Skeletal muscle tissue (tissue), 4 donors: ENCODE data around the gene GAPT. TPM values are rescaled to one million over a fixed set of nuclear protein-coding genes. Genes with fewer than 3 reads are reported as not detected.

Experiments used
- H3K27ac ChIP-seq: one replicate; pipeline ENCODE4 v1.7.0; 2013; ENCODE audit warnings: mild to moderate bottlenecking, low read depth, low read length, inconsistent platforms
- H3K27me3 ChIP-seq, 3 donors: one replicate each; pipeline ENCODE4 v1.7.0; 2013; ENCODE audit warnings: low read length in 3 of 3; ENCODE audit not compliant: control insufficient read depth in 3 of 3, insufficient read depth in 3 of 3
- H3K36me3 ChIP-seq, 3 donors: one replicate each; pipeline ENCODE4 v1.7.0; 2013; ENCODE audit warnings: low read length in 3 of 3; ENCODE audit not compliant: control insufficient read depth in 3 of 3, insufficient read depth in 3 of 3
- H3K4me1 ChIP-seq, 3 donors: one replicate each; pipeline ENCODE4 v1.7.0; 2013; ENCODE audit warnings: low read length in 3 of 3, mild to moderate bottlenecking in 3 of 3; ENCODE audit not compliant: control insufficient read depth in 3 of 3, insufficient read depth in 3 of 3
- H3K4me3 ChIP-seq, 3 donors: one replicate each; pipeline ENCODE4 v1.7.0; 2013; ENCODE audit warnings: low read length in 3 of 3
- H3K9ac ChIP-seq, 3 donors: one replicate each; pipeline ENCODE4 v1.7.0; 2013; ENCODE audit warnings: low read length in 3 of 3, mild to moderate bottlenecking in 3 of 3, moderate library complexity in 2 of 3, low read depth in 1 of 3
- H3K9me3 ChIP-seq, 3 donors: one replicate each; pipeline ENCODE4 v1.7.0; 2013; ENCODE audit warnings: low read length in 3 of 3; ENCODE audit not compliant: control insufficient read depth in 3 of 3
- total RNA-seq: library from RNA; depleted of rRNA; stranded (reverse); fragments of >200 nt; gene quantifications from one replicate; pipeline ENCODE4 v1.2.3, GENCODE V29; 2014
- donor health status: Osteomylitis.

The GAPT gene
- total RNA-seq, 1 donor from 2014 or later, result not detected

DNA sequence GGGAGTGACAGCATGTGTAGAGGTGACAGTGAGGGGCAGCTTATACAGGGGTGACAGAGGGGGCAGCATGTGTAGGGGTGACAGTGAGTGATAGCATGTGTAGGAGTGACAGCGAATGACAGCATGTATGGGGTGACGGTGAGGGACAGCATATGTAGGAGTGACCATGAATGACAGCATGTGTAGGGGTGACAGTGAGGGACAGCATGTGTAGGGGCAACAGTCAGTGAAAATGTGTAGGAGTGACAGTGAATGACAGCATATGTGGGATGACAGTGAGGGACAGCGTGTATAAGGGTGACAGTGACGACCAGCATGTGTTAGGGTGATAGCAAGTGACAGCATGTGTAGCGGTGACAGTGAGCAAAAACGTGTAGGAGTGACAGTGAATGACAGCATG lies 9.4 kb upstream of the GAPT start:
- no peak overlapping the region for H3K27ac ChIP-seq
- H3K9me3 ChIP-seq, result peaks cover 0 to 3% (median 0%) of the 10 kb centered on the region in 3 donors
- H3K27me3 ChIP-seq, result peaks cover 4 to 13% (median 9%) of the 10 kb centered on the region in 3 donors
- H3K9ac ChIP-seq, result no peak overlapping the region
- H3K36me3 ChIP-seq, result no peaks in the 10 kb centered on the region
- no peaks in the 10 kb centered on the region for H3K4me1 ChIP-seq
- no peak overlapping the region for H3K4me3 ChIP-seq

DNA sequence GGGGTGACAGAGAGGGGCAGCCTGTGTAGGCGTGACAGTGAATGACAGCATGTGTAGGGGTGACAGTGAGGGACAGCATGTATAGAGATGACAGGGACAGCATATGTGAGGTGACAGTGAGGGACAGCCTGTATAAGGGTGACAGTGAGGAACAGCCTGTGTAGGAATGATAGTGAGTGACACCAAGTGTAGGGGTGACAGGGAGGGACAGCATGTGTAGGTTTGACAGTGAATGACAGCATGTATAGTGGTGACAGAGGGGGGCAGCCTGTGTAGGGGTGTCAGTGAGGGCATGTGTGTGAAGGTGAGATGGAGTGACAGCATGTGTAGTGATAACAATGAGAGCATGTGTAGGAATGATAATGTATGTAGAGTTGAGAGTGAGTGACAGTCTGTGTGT lies 8.7 kb upstream of the GAPT start:
- no peaks in the 10 kb centered on the region for H3K4me1 ChIP-seq
- no peaks in the 10 kb centered on the region for H3K36me3 ChIP-seq
- H3K9me3 ChIP-seq, result peaks cover 0 to 3% (median 0%) of the 10 kb centered on the region in 3 donors
- H3K27ac ChIP-seq, result no peak overlapping the region
- H3K27me3 ChIP-seq, result peaks cover 4 to 13% (median 9%) of the 10 kb centered on the region in 3 donors
- H3K9ac ChIP-seq, result no peak overlapping the region
- no peak overlapping the region for H3K4me3 ChIP-seq

DNA sequence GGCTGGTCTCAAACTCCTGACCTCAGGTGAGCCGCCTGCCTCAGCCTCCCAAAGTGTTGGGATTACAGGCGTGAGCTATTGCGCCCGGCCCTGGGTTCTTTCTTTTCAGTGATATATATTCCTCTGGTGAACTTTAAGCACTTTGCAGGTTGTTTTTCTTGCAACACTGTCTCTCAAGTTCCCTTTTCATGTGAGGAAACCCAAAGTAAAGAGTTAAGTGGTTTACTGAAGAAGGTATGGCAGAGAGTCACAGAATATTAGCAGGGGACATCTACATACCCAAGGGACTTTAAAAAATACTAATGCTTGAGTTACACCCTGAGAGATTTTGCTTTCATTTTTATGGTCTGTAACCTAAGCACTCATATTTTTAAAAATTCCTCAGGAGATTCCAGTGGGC lies 6.7 kb upstream of the GAPT start:
- Histone ChIP-seq H3K9me3 (peaks cover 0 to 3% (median 0%) of the 10 kb centered on the region in 3 donors), H3K9ac (no peak overlapping the region), H3K27ac (no peak overlapping the region), H3K27me3 (peaks cover 4 to 13% (median 9%) of the 10 kb centered on the region in 3 donors), H3K36me3 (no peaks in the 10 kb centered on the region), H3K4me1 (no peaks in the 10 kb centered on the region), H3K4me3 (no peak overlapping the region)

DNA sequence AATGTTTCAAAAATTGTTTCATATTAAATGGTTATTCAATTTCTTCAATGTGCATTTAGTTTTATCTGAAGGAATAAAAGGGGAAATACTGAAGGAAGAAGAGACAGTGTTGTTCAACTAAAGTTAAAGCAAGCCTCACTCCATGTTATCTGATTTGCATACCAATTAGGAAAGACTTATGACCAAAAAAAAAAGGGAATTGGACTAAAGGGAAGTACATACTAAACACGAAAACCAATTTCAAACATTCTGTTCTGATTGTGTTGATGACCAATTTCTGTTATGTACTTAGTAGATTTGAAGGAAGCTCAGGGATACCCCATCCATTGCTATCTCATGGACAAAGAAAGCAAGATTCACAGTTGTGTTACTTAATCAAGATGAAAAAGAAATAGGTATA lies 4.9 kb upstream of the GAPT start:
- H3K27me3 ChIP-seq, result peaks cover 4 to 9% (median 7%) of the 10 kb centered on the region in 3 donors
- H3K4me3 ChIP-seq, result no peak overlapping the region
- H3K9me3 ChIP-seq, result no peaks in the 10 kb centered on the region
- no peak overlapping the region for H3K9ac ChIP-seq
- H3K36me3 ChIP-seq, result no peaks in the 10 kb centered on the region
- H3K4me1 ChIP-seq, result no peaks in the 10 kb centered on the region
- H3K27ac ChIP-seq, result no peak overlapping the region

DNA sequence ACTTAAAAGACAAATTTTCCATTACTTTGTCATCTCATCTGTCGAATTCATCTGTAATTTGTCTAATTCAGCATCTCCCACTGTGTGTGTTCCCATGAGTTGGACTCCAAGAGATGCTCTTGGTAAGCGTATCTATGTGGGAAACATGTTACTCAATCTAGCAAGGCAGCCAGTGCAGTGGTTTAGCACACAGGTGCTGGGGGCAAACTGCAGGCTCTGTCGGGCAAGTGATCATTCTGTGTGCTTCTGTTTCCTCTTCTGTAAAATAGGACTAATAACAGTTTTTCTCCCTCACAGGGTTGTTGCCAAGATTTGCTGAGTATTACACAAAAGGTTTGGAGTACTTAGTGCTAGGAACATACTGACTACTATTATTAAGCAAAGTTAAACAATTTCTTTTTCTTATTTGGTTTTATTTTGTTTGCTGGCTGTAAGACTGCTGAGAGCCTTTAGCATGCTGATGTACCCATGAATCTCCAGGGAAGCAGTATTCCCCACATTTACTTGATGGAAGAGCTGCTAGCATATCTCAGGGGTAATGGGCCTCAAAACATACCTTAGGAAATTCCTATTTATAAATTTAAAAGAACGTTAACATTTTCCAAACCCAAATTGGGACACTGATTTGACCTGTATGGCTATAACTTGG lies 709 bp upstream of the GAPT start:
- Histone ChIP-seq H3K4me1 (no peaks in the 10 kb centered on the region), H3K9ac (no peak overlapping the region), H3K36me3 (no peaks in the 10 kb centered on the region), H3K27me3 (peaks cover 0 to 3% (median 0%) of the 10 kb centered on the region in 3 donors), H3K27ac (no peak overlapping the region), H3K9me3 (no peaks in the 10 kb centered on the region), H3K4me3 (no peak overlapping the region)

DNA sequence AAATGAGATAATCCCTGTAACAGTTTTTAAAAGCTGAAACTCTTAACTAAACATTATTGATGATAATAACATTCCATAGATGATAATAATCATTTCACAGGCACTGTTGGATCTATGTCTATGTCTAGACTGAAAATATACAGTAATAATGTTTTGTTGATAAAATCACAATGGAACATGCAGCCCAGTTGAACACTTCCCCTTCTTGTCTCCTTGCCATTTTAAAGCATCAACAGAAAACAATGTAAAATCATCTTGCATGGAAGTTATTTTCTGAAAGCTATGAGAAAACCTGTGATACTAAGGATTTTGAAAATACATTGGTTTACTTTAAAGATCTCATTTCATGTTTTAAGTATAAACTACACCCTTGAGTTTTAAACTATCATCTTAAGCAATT lies 1.9 kb downstream of the GAPT start:
- Histone ChIP-seq H3K36me3 (no peaks in the 10 kb centered on the region), H3K27me3 (peaks cover 0 to 3% (median 0%) of the 10 kb centered on the region in 3 donors), H3K27ac (no peak overlapping the region), H3K4me1 (no peaks in the 10 kb centered on the region), H3K9ac (no peak overlapping the region), H3K9me3 (no peaks in the 10 kb centered on the region), H3K4me3 (no peak overlapping the region)

DNA sequence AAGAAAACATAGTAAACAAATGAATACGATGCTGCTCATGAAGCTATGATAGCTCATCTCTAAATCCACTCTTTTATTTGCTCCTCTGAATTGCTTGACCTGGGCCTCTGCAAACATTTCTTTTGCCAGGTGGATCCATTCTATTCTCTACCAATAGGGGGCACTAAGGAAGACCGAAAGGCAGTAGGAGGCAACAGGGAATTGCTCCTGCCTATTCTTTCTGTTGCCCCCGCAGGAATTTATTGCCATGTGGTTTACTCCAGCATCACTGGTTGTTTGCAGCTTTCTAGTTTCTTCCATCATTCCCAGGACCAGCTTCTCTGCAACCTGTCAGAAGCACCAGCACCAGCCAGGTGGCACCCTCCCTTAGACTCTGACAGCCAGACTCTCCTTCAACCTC lies 5.3 kb downstream of the GAPT start:
- Histone ChIP-seq H3K9ac (no peak overlapping the region), H3K4me3 (no peak overlapping the region), H3K27me3 (no peaks in the 10 kb centered on the region), H3K4me1 (no peaks in the 10 kb centered on the region), H3K9me3 (no peaks in the 10 kb centered on the region), H3K27ac (no peak overlapping the region), H3K36me3 (no peaks in the 10 kb centered on the region)

DNA sequence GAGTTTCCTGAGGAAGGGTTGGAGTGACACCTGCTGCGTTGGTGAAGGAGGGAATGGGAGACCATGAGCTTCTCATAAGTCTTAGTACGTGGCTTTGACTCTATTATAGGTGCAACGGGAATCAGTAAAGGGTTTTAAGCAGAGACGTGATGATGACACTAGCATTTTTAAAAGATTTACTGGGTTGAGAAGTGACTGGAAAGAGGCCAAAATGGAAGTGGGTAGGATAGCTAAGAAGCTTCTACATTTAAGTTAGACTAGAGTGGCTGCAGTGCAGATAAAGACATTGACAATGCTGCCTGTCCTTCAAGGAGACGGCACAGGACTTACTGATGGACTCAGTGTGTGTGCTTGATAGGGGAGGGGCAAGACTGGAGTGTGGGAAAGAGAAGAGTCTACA lies 6.2 kb downstream of the GAPT start:
- Histone ChIP-seq H3K36me3 (no peaks in the 10 kb centered on the region), H3K27ac (no peak overlapping the region), H3K9ac (no peak overlapping the region), H3K4me1 (no peaks in the 10 kb centered on the region), H3K4me3 (no peak overlapping the region), H3K27me3 (no peaks in the 10 kb centered on the region), H3K9me3 (no peaks in the 10 kb centered on the region)

DNA sequence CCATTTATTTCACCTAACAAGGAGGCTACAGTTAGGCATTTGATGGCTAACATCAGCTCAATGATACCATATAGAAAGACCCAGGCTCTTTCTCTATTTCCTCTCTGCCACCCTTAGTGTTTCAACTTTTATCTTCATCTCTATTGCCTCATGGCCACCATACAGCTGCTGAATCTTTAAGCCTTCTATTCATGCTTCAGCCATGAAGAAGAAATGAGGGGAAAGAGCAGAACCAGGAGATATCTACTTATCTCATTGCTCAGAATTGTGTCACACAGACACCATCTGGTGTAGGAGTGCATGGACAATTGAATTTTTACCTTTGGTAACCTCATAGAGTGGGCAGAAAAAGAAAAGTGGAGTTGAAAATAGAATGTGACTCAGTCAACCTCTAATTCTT lies 6.7 kb downstream of the GAPT start:
- H3K27ac ChIP-seq, result no peak overlapping the region
- H3K4me1 ChIP-seq, result no peaks in the 10 kb centered on the region
- H3K27me3 ChIP-seq, result no peaks in the 10 kb centered on the region
- no peak overlapping the region for H3K4me3 ChIP-seq
- no peaks in the 10 kb centered on the region for H3K9me3 ChIP-seq
- no peak overlapping the region for H3K9ac ChIP-seq
- no peaks in the 10 kb centered on the region for H3K36me3 ChIP-seq

DNA sequence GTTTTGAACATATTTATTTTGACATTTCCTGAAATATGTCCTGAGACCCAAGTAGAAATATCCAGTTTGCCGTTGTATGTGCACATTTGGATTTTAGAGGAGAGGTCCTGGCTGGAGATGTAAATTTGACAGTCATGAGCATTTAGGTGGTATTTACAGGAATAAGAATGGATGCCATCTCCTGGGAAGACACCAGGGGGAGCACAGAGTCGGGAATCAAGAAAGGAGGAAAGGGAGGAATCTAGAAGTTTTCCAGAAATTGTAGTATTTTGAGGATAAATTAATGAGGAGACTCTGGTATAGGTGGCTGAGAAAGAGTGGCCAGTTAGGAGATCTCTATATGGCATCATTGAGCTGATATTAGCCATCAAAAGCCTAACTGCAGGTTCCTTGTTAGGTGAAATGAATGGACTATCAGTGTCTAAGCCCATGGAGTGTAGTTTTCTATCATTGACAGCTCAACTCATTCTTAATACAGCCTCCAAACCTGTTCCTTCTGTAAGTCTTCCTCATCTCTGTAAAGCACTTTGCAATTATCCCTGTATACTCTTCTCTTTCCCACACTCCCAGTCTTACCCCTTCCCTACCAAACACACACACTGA lies 7.2 kb downstream of the GAPT start:
- Histone ChIP-seq H3K4me3 (no peak overlapping the region), H3K9ac (no peak overlapping the region), H3K4me1 (no peaks in the 10 kb centered on the region), H3K36me3 (no peaks in the 10 kb centered on the region), H3K27ac (no peak overlapping the region), H3K27me3 (no peaks in the 10 kb centered on the region), H3K9me3 (no peaks in the 10 kb centered on the region)
